Breast epithelium (tissue), 4 donors: ENCODE measurements around the gene ADAM8. TPM values are rescaled to one million over a fixed set of nuclear protein-coding genes. Genes with fewer than 3 reads are reported as not detected.
"Not testable (repeated sequence)": the region's sequence is repeated elsewhere in the genome, so short reads cannot be mapped to it uniquely, and the experiment has no call there.

Source experiments
- DNase-seq, 2 donors: peaks; one replicate each; pipeline ENCODE4 v3.0.0-alpha.2; 2019; ENCODE audit warnings: low spot score in 2 of 2
- H3K27ac ChIP-seq, 2 donors: fragments of 200-600 bp; sonication (generic) in 1 of 2; one replicate each; pipeline ENCODE4 v1.5.1; 2016 to 2019; ENCODE audit warnings: mild to moderate bottlenecking in 1 of 2
- H3K27me3 ChIP-seq, 2 donors: fragments of 200-600 bp; sonication (generic) in 1 of 2; one replicate each; pipeline versions ENCODE4 v1.5.1 to v1.6.0; 2017 to 2019; ENCODE audit warnings: control low read depth in 1 of 2, mild to moderate bottlenecking in 1 of 2
- H3K36me3 ChIP-seq: fragments of 200-600 bp; one replicate; pipeline ENCODE4 v1.5.1; 2019
- H3K4me1 ChIP-seq, 2 donors: fragments of 200-600 bp; sonication (generic); one replicate each; pipeline ENCODE4 v1.5.1; 2016 to 2019; ENCODE audit warnings: control low read depth in 1 of 2
- H3K4me3 ChIP-seq, 3 donors: fragments of 200-600 bp; sonication (generic); 1 replicate in 2 of 3; 2 replicates in 1 of 3; pipeline ENCODE4 v1.5.1; 2016 to 2019; ENCODE audit warnings: mild to moderate bottlenecking in 3 of 3, moderate library complexity in 2 of 3
- H3K9me3 ChIP-seq, 2 donors: fragments of 200-600 bp; sonication (generic) in 1 of 2; one replicate each; pipeline ENCODE4 v1.5.1; 2016 to 2019; ENCODE audit warnings: control low read depth in 1 of 2
- CTCF ChIP-seq, 3 donors: fragments of 450-650 bp; IDR thresholded peaks; one replicate each; pipeline ENCODE4 v1.5.1; 2016 to 2017; ENCODE audit warnings: antibody characterized with exemption in 3 of 3, mild to moderate bottlenecking in 3 of 3, moderate library complexity in 3 of 3
- POLR2A ChIP-seq: fragments of 450-650 bp; IDR thresholded peaks from one replicate; pipeline ENCODE4 v1.6.1; 2016; ENCODE audit warnings: antibody characterized with exemption, mild to moderate bottlenecking, moderate library complexity
- POLR2AphosphoS5 ChIP-seq, 3 donors: sonication (generic); formaldehyde crosslinking; IDR thresholded peaks; one replicate each; pipeline ENCODE4 v1.6.1; 2017; ENCODE audit warnings: antibody characterized with exemption in 3 of 3
- intact Hi-C: fragments of 100-400 bp; cut with DNase I; formaldehyde crosslinking; loops from one replicate; pipeline ENCODE4 v1.15.1; 2023; ENCODE audit warnings: low total_unique reads
- total RNA-seq, 3 donors: library from RNA; depleted of rRNA; stranded (reverse); fragments of >200 nt; gene quantifications; one replicate each; pipeline ENCODE4 v1.1.0, GENCODE V29; 2016

Gene ADAM8
- total RNA-seq, 3 donors from 2014 or later: 4.6 to 6.6 (median 5.0) TPM

- Histone ChIP-seq H3K36me3 (no peaks in the 10 kb centered on the region), H3K4me3 (peak within 1 kb of the TSS; percentile 13 to 53 (median 34)), H3K27me3 (peaks cover 18 to 95% of the 10 kb centered on the region in 2 donors), H3K9me3 (no peaks in the 10 kb centered on the region), H3K4me1 (peaks cover 0 to 4% of the 10 kb centered on the region in 2 donors), H3K27ac (no peak within 1 kb of the TSS)
- intact Hi-C loops: no loop called here
- no peak for DNase-seq
- TF ChIP-seq POLR2A: no peak
Observed at GRCh38 chr10:133237588-133238465, 38.8 kb downstream of the ADAM8 start, which contains the start of gene VENTX. VENTX (plus strand) TSS chr10:133237855; CDS start chr10:133237915, 60 bp downstream.

- peaks cover 18 to 95% of the 10 kb centered on the region in 2 donors for H3K27me3 ChIP-seq
- H3K27ac ChIP-seq: no peak overlapping the region
- TF ChIP-seq CTCF (IDR thresholded peaks at IDR 0.05) (no peak), POLR2A (no peak)
Observed at GRCh38 chr10:133237241-133237587, 39.5 kb downstream of the ADAM8 start.

GRCh38 chr10:133236401-133237240 is 40.0 kb downstream of the ADAM8 start:
- no peak for DNase-seq
- TF ChIP-seq CTCF (IDR thresholded peaks at IDR 0.05) (no peak), POLR2AphosphoS5 (IDR thresholded peaks at IDR 0.05) (no peak), POLR2A (no peak)
- Histone ChIP-seq H3K27me3 (peaks cover 18 to 95% of the 10 kb centered on the region in 2 donors), H3K4me1 (peaks cover 0 to 4% of the 10 kb centered on the region in 2 donors), H3K36me3 (no peaks in the 10 kb centered on the region), H3K4me3 (peak overlapping the region; percentile 13 to 53 (median 34)), H3K9me3 (no peaks in the 10 kb centered on the region), H3K27ac (no peak overlapping the region)
- intact Hi-C loops: no loop called here

More at GRCh38 chr10:133237241-133237587, 39.5 kb downstream of the ADAM8 start:
- Histone ChIP-seq H3K36me3 (no peaks in the 10 kb centered on the region), H3K9me3 (no peaks in the 10 kb centered on the region), H3K4me1 (peaks cover 0 to 4% of the 10 kb centered on the region in 2 donors), H3K4me3 (peak overlapping the region; percentile 13 to 53 (median 34))
- no peak for DNase-seq
- intact Hi-C loops: no loop called here

- Histone ChIP-seq H3K27me3 (peaks cover 18 to 96% of the 10 kb centered on the region in 2 donors), H3K27ac (no peak overlapping the region), H3K9me3 (no peaks in the 10 kb centered on the region), H3K36me3 (no peaks in the 10 kb centered on the region), H3K4me1 (peaks cover 0 to 4% of the 10 kb centered on the region in 2 donors), H3K4me3 (peak overlapping the region; percentile 13 to 53 (median 34))
- DNase-seq: no peak
- TF ChIP-seq POLR2A: no peak
- TF ChIP-seq CTCF (IDR thresholded peaks at IDR 0.05): no peak
- no peak for TF ChIP-seq POLR2AphosphoS5 (IDR thresholded peaks at IDR 0.05)
- intact Hi-C loops: no loop called here
Observed at GRCh38 chr10:133235932-133236331, 40.7 kb downstream of the ADAM8 start.

GRCh38 chr10:133235265-133235855 is 41.3 kb downstream of the ADAM8 start:
- Histone ChIP-seq H3K9me3 (no peaks in the 10 kb centered on the region), H3K27me3 (peaks cover 18 to 96% of the 10 kb centered on the region in 2 donors), H3K36me3 (no peaks in the 10 kb centered on the region), H3K4me3 (peak overlapping the region; percentile 8 to 46 (median 34)), H3K4me1 (peaks cover 0 to 6% of the 10 kb centered on the region in 2 donors), H3K27ac (no peak overlapping the region)
- DNase-seq: no peak
- no peak for TF ChIP-seq CTCF (IDR thresholded peaks at IDR 0.05)
- TF ChIP-seq POLR2A: no peak
- no peak for TF ChIP-seq POLR2AphosphoS5 (IDR thresholded peaks at IDR 0.05)
- intact Hi-C loops: no loop called here

- H3K9me3 ChIP-seq, H3K36me3 ChIP-seq, H3K27ac ChIP-seq, DNase-seq, H3K4me3 ChIP-seq, H3K4me1 ChIP-seq, intact Hi-C loops: not testable (repeated sequence)
- H3K27me3 ChIP-seq: peaks cover 18 to 95% of the 10 kb centered on the region in 2 donors
Observed at GRCh38 chr10:133234796-133235195, 41.9 kb downstream of the ADAM8 start.
